Ascending aorta (tissue), 2 donors: ENCODE results near the gene TC2N. TPM values are rescaled to one million over a fixed set of nuclear protein-coding genes. Genes with fewer than 3 reads are reported as not detected.
"Not testable (repeated sequence)": the region's sequence is repeated elsewhere in the genome, so short reads cannot be mapped to it uniquely, and the experiment has no call there.

ENCODE experiments used
- DNase-seq, 2 donors: peaks; one replicate each; pipeline ENCODE4 v3.0.0-alpha.2; 2019; ENCODE audit warnings: low spot score in 2 of 2
- H3K27ac ChIP-seq, 2 donors: fragments of 200-600 bp; sonication (generic); one replicate each; pipeline ENCODE4 v1.5.1; 2016 to 2017; ENCODE audit warnings: mild to moderate bottlenecking in 1 of 2
- H3K27me3 ChIP-seq: fragments of 200-600 bp; sonication (generic); one replicate; pipeline ENCODE4 v1.5.1; 2017
- H3K36me3 ChIP-seq, 2 donors: fragments of 200-600 bp; sonication (generic); one replicate each; pipeline ENCODE4 v1.5.1; 2016
- H3K4me1 ChIP-seq, 2 donors: fragments of 200-600 bp; sonication (generic); one replicate each; pipeline ENCODE4 v1.5.1; 2016 to 2017; ENCODE audit warnings: mild to moderate bottlenecking in 1 of 2
- H3K4me3 ChIP-seq, 2 donors: fragments of 200-600 bp; sonication (generic); one replicate each; pipeline ENCODE4 v1.5.1; 2016 to 2017; ENCODE audit warnings: mild to moderate bottlenecking in 1 of 2
- H3K9me3 ChIP-seq, 2 donors: fragments of 200-600 bp; sonication (generic); one replicate each; pipeline ENCODE4 v1.5.1; 2016
- CTCF ChIP-seq, 3 experiments: fragments of 200-600 bp in 2 of 3; fragments of 450-650 bp in 1 of 3; sonication (generic) in 2 of 3; IDR thresholded peaks; one replicate each; pipeline ENCODE4 v1.5.1; 2016 to 2019; ENCODE audit warnings: antibody characterized with exemption in 3 of 3, mild to moderate bottlenecking in 1 of 3, moderate library complexity in 1 of 3
- intact Hi-C: fragments of 100-400 bp; cut with DNase I; formaldehyde crosslinking; loops from one replicate; pipeline ENCODE4 v1.15.1; 2023
- total RNA-seq: library from RNA; depleted of rRNA; stranded (reverse); fragments of >200 nt; gene quantifications from one replicate; pipeline ENCODE4 v1.1.0, GENCODE V29; 2016

The TC2N gene
- total RNA-seq, 1 donor from 2014 or later = 37.8 TPM

DNA sequence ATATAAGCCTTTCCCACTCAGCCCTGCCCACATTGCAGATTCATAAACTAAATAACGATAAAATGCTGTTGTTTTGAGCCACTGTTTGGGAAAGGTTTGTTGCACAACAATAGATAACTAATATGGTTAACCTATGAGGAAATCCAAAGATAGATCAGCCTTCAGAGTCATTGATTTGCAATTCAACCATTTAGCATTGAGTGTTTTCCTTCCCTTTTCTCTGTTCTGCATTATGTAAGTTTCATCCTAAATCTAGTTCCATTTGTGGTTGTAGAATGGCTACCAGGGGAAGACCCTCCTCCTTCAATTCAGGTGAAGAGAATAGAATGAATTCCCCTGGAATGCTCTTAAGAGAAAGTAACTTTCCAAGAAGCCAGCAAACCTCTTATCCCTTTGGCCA is 19.6 kb downstream of the TC2N start:
- no peak overlapping the region for H3K27ac ChIP-seq
- H3K4me3 ChIP-seq = no peak overlapping the region
- no peaks in the 10 kb centered on the region for H3K27me3 ChIP-seq
- H3K9me3 ChIP-seq = no peaks in the 10 kb centered on the region
- peaks cover 0 to 2% of the 10 kb centered on the region in 2 donors for H3K4me1 ChIP-seq
- TF ChIP-seq CTCF (IDR thresholded peaks at IDR 0.05) = no peak
- intact Hi-C loops = no loop called here
- H3K36me3 ChIP-seq = no peaks in the 10 kb centered on the region
- DNase-seq = no peak

DNA sequence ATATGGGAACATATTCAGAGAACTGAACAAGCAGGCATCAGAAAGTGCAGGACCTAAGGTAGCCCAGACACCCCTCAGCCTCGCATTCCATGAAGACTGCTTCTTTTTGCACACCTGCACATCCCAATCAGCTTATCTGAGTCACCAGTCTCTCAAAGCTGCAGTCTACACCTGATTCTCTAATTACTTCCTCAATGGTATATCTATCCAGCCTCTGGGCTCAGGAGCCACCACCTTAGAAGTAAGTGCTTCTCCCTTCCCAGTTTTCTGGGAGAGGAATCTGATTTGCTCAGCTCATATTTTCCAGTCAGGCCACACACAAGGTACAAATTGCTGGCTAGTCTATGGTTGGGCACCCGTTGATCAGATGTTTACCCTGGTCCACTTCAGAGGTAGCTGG is 21.7 kb downstream of the TC2N start:
- no peak for TF ChIP-seq CTCF (IDR thresholded peaks at IDR 0.05)
- Histone ChIP-seq H3K4me3 (no peak overlapping the region), H3K36me3 (no peaks in the 10 kb centered on the region), H3K9me3 (no peaks in the 10 kb centered on the region), H3K27me3 (no peaks in the 10 kb centered on the region), H3K4me1 (no peaks in the 10 kb centered on the region), H3K27ac (no peak overlapping the region)
- intact Hi-C loops = no loop called here
- DNase-seq = no peak

DNA sequence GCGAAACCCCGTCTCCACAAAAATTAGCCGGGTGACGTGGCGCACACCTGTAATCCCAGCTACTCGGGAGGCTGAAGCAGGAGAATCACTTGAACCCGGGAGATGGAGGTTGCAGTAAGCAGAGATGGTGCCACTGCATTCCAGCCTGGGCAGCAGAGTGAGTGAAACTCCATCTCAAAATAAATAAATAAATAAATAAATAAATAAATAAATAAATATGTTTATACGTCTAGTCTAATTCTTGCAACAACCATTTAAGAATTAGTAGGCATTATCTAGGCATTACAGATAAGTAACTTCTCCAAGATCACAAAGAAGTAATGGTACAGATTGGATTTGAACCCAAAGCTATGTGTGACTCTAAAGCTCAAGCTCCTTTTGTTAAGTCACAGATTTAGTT is 22.3 kb downstream of the TC2N start:
- DNase-seq, H3K4me3 ChIP-seq, H3K27ac ChIP-seq, H3K27me3 ChIP-seq, intact Hi-C loops, H3K9me3 ChIP-seq, H3K4me1 ChIP-seq, H3K36me3 ChIP-seq: not testable (repeated sequence)

DNA sequence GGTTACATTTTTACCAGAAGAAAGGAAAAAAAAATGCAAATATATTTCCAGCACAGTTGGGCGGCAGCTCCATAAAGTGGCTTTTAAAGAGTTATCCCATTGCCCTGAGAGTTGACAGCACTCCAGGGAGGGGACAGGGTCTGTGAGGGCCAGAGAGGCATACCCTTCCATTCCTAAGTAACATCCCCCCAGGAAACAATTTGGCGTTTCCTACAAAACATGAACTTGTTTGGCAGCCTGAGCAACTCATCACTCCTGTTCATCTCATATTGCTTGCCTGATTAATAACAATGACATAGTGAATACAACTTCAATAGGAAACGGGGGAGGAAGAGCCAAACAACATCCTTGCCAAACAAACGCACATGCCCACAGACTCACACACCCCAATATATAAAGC is 23.3 kb downstream of the TC2N start:
- intact Hi-C loops = no loop called here
- Histone ChIP-seq H3K27me3 (no peaks in the 10 kb centered on the region), H3K36me3 (no peaks in the 10 kb centered on the region), H3K27ac (no peak overlapping the region), H3K9me3 (no peaks in the 10 kb centered on the region), H3K4me1 (no peaks in the 10 kb centered on the region), H3K4me3 (no peak overlapping the region)
- no peak for TF ChIP-seq CTCF (IDR thresholded peaks at IDR 0.05)
- DNase-seq = no peak

DNA sequence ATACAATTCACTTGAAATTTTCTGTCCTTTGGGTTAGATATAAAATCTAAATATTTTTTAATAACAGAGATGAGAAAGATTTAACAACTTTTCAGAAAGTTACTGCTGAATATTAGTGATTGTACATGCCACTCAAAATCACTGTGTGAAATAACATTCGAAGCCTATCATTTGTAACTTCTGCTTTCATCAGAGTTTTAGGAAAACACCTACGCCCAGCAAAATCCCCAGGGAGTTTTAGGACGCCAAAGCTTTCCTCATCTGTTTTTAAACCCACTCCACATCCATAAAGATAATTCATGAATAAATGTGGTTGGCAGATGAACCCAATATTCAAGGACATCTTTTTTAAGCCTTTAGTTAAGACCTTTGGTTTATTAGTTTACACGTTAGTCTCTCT is 23.9 kb downstream of the TC2N start:
- Histone ChIP-seq H3K36me3 (no peaks in the 10 kb centered on the region), H3K27ac (peak overlapping the region in 1 of 2 donors; percentile 30), H3K9me3 (no peaks in the 10 kb centered on the region), H3K27me3 (no peaks in the 10 kb centered on the region), H3K4me3 (no peak overlapping the region), H3K4me1 (no peaks in the 10 kb centered on the region)
- DNase-seq = no peak
- no peak for TF ChIP-seq CTCF (IDR thresholded peaks at IDR 0.05)
- intact Hi-C loops = no loop called here

GRCh38 chr14:91841065-91841464 is 26.3 kb downstream of the TC2N start:
- intact Hi-C loops = loop anchor here (2.0 kb wide), 1 partner anchor 32 kb away; no protein-coding TSS in a partner anchor
- no peak for TF ChIP-seq CTCF (IDR thresholded peaks at IDR 0.05)

More at GRCh38 chr14:91841065-91841464, 26.3 kb downstream of the TC2N start:
- Histone ChIP-seq H3K36me3 (no peaks in the 10 kb centered on the region), H3K4me3 (peak overlapping the region; percentile 1 to 80), H3K4me1 (peaks cover 0 to 7% of the 10 kb centered on the region in 2 donors), H3K27ac (peak overlapping the region; percentile 91 to 93), H3K9me3 (no peaks in the 10 kb centered on the region), H3K27me3 (no peaks in the 10 kb centered on the region)
- no peak for DNase-seq
